ENCODE measurements around the gene FAM78A.
A peak's percentile ranks its signal among the peaks of the same experiment; 100 is the strongest.
"Not testable (repeated sequence)": the region's sequence is repeated elsewhere in the genome, so short reads cannot be mapped to it uniquely, and the experiment has no call there.

FAM78A gene

GRCh38 chr9:131280660-131281059 is 4.3 kb upstream of the FAM78A start:
- no peak for DNase-seq (ENCODE audit: low spot score)

GRCh38 chr9:131279863-131280570 is 3.7 kb upstream of the FAM78A start:
- no peak for DNase-seq (ENCODE audit: low spot score)

GRCh38 chr9:131279196-131279862 is 3.0 kb upstream of the FAM78A start:
- no peak for DNase-seq (ENCODE audit: low spot score)

- no peak for DNase-seq (ENCODE audit: low spot score)
Measured at GRCh38 chr9:131278702-131279111, 2.4 kb upstream of the FAM78A start.

- peak; percentile 89 for DNase-seq (ENCODE audit: low spot score)
Measured at GRCh38 chr9:131277910-131278701, 1.8 kb upstream of the FAM78A start.

GRCh38 chr9:131277287-131277909 is 1.1 kb upstream of the FAM78A start:
- no peak for DNase-seq (ENCODE audit: low spot score)

- no peak for DNase-seq (ENCODE audit: low spot score)
Measured at GRCh38 chr9:131276891-131277286, 579 bp upstream of the FAM78A start.

- no peak for DNase-seq (ENCODE audit: low spot score)
Measured at GRCh38 chr9:131275332-131276093, 797 bp downstream of the FAM78A start.

- no peak for DNase-seq (ENCODE audit: low spot score)
Measured at GRCh38 chr9:131274674-131275331, 1.5 kb downstream of the FAM78A start.

- no peak for DNase-seq (ENCODE audit: low spot score)
Measured at GRCh38 chr9:131273856-131274673, 2.2 kb downstream of the FAM78A start.

GRCh38 chr9:131273146-131273855 is 3.0 kb downstream of the FAM78A start:
- no peak for DNase-seq (ENCODE audit: low spot score)

- no peak for DNase-seq (ENCODE audit: low spot score)
Measured at GRCh38 chr9:131272212-131272611, 4.1 kb downstream of the FAM78A start.

- DNase-seq (ENCODE audit: low spot score), result no peak
Measured at GRCh38 chr9:131271506-131271931, 4.8 kb downstream of the FAM78A start.

- not testable (repeated sequence) for DNase-seq (ENCODE audit: low spot score)
Measured at GRCh38 chr9:131271016-131271273, 5.4 kb downstream of the FAM78A start.

- peak; percentile 80 for DNase-seq (ENCODE audit: low spot score)
Measured at GRCh38 chr9:131270171-131271015, 5.9 kb downstream of the FAM78A start.

GRCh38 chr9:131266266-131267229 is 9.8 kb downstream of the FAM78A start:
- DNase-seq (ENCODE audit: low spot score), result no peak

- DNase-seq (ENCODE audit: low spot score), result no peak
Measured at GRCh38 chr9:131264231-131264630, 12.1 kb downstream of the FAM78A start.

GRCh38 chr9:131263701-131264100 is 12.6 kb downstream of the FAM78A start:
- no peak for DNase-seq (ENCODE audit: low spot score)
